AG04450 (cell line): Measurements from ENCODE around the gene SLC22A23. TPM values are rescaled to one million over a fixed set of nuclear protein-coding genes. Genes with fewer than 3 reads are reported as not detected.

Source experiments
- CTCF ChIA-PET: fragments of 300-600, 350-600 bp; formaldehyde crosslinking; extraction: SDS; loops from one replicate; lab custom pipeline; 2022; ENCODE audit warnings: antibody characterized with exemption, inconsistent platforms; lab: Charles Lee
- POLR2A ChIA-PET: fragments of 350-600 bp; formaldehyde crosslinking; extraction: SDS; loops from one replicate; lab custom pipeline; 2021; ENCODE audit warnings: antibody characterized with exemption, inconsistent platforms; lab: Yijun Ruan, JAX
- DNase-seq: peaks from one replicate; pipeline ENCODE4 v3.0.0-alpha.2; 2011; ENCODE audit warnings: low read depth, low spot score
- H3K27ac ChIP-seq: one replicate; pipeline ENCODE4 v1.5.1; 2012; ENCODE audit warnings: low read depth, low read length, control low read depth
- H3K27me3 ChIP-seq: one replicate; pipeline ENCODE4 v1.6.0; 2012; ENCODE audit warnings: low read length; ENCODE audit not compliant: control insufficient read depth, insufficient read depth
- H3K4me3 ChIP-seq: 2 replicates; pipeline ENCODE4 v1.5.1; 2011; ENCODE audit warnings: mild to moderate bottlenecking, low read depth, low read length, control low read depth
- H3K9me3 ChIP-seq: 2 replicates; pipeline ENCODE4 v1.5.1; 2012; ENCODE audit warnings: low read length; ENCODE audit not compliant: control insufficient read depth, insufficient read depth
- polyA plus RNA-seq: library from polyadenylated mRNA; depleted of rRNA; stranded (reverse); fragments of >200 nt; gene quantifications from 2 replicates; pipeline ENCODE4 v1.2.3, GENCODE V29; 2011
- TF ChIP-seq, protein P1 (sequence below): IDR thresholded peaks from 2 replicates; pipeline ENCODE4 v1.5.1; 2011; ENCODE audit warnings: low read depth, low read length, control low read depth, inconsistent platforms

The SLC22A23 gene
- polyA plus RNA-seq, 1 experiment = not detected

GRCh38 chr6:3355358-3356055 is 101.3 kb downstream of the SLC22A23 start:
- TF ChIP-seq, protein P1, sequence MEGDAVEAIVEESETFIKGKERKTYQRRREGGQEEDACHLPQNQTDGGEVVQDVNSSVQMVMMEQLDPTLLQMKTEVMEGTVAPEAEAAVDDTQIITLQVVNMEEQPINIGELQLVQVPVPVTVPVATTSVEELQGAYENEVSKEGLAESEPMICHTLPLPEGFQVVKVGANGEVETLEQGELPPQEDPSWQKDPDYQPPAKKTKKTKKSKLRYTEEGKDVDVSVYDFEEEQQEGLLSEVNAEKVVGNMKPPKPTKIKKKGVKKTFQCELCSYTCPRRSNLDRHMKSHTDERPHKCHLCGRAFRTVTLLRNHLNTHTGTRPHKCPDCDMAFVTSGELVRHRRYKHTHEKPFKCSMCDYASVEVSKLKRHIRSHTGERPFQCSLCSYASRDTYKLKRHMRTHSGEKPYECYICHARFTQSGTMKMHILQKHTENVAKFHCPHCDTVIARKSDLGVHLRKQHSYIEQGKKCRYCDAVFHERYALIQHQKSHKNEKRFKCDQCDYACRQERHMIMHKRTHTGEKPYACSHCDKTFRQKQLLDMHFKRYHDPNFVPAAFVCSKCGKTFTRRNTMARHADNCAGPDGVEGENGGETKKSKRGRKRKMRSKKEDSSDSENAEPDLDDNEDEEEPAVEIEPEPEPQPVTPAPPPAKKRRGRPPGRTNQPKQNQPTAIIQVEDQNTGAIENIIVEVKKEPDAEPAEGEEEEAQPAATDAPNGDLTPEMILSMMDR = no peak
- Histone ChIP-seq H3K4me3 (peak overlapping the region; percentile 50), H3K9me3 (no peaks in the 10 kb centered on the region; the same call in 1 of the 2 replicates), H3K27me3 (peaks cover 26% of the 10 kb centered on the region), H3K27ac (no peak overlapping the region)
- ChIA-PET POLR2A (no interaction called here), CTCF (no interaction called here)
- DNase-seq = no peak

GRCh38 chr6:3355011-3355357 is 101.9 kb downstream of the SLC22A23 start:
- H3K27ac ChIP-seq = no peak overlapping the region
- DNase-seq = no peak
- TF ChIP-seq, protein P1 = no peak
- CTCF ChIA-PET = no interaction called here
- H3K27me3 ChIP-seq = peaks cover 28% of the 10 kb centered on the region
- POLR2A ChIA-PET = no interaction called here
- no peak overlapping the region for H3K4me3 ChIP-seq
- no peaks in the 10 kb centered on the region for H3K9me3 ChIP-seq

- no peak overlapping the region for H3K4me3 ChIP-seq
- CTCF ChIA-PET = no interaction called here
- H3K27ac ChIP-seq = no peak overlapping the region
- DNase-seq = no peak
- TF ChIP-seq, protein P1 = no peak
- POLR2A ChIA-PET = no interaction called here
- peaks cover 33% of the 10 kb centered on the region for H3K27me3 ChIP-seq
- H3K9me3 ChIP-seq = no peaks in the 10 kb centered on the region
These were observed 102.9 kb downstream of the SLC22A23 start for GRCh38 chr6:3353939-3354338.

GRCh38 chr6:3353213-3353903 is 103.5 kb downstream of the SLC22A23 start:
- TF ChIP-seq, protein P1 = no peak
- ChIA-PET POLR2A (no interaction called here), CTCF (no interaction called here)
- H3K9me3 ChIP-seq = no peaks in the 10 kb centered on the region
- no peak overlapping the region for H3K4me3 ChIP-seq
- H3K27ac ChIP-seq = no peak overlapping the region
- H3K27me3 ChIP-seq = peaks cover 36% of the 10 kb centered on the region
- no peak for DNase-seq

DNA sequence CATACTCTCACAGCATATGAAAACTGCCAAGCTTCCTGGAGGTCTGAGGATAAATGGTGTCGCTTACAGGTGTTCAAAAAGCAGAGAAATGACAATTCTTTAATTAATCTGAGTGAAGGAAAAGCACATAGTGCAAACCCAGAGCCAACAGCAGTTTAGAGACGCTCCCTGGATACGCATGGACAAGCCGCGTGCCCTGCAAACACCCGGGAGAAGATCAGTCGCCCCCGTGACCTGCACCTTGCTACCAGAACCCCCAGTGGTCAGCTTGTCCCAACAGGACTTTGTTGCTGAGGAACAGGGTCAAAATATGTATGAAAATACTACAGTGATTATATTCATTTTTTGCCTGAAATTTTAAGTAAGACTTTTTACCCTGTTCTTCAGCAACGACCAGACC is 104.2 kb downstream of the SLC22A23 start:
- ChIA-PET POLR2A (no interaction called here), CTCF (no interaction called here)
- Histone ChIP-seq H3K9me3 (no peaks in the 10 kb centered on the region), H3K27ac (no peak overlapping the region), H3K4me3 (no peak overlapping the region), H3K27me3 (peaks cover 39% of the 10 kb centered on the region)
- no peak for DNase-seq
- TF ChIP-seq, protein P1 = no peak
